Measurements from ENCODE around the gene URI1.
A peak's percentile ranks its signal among the peaks of the same experiment; 100 is the strongest.

The URI1 gene

DNA sequence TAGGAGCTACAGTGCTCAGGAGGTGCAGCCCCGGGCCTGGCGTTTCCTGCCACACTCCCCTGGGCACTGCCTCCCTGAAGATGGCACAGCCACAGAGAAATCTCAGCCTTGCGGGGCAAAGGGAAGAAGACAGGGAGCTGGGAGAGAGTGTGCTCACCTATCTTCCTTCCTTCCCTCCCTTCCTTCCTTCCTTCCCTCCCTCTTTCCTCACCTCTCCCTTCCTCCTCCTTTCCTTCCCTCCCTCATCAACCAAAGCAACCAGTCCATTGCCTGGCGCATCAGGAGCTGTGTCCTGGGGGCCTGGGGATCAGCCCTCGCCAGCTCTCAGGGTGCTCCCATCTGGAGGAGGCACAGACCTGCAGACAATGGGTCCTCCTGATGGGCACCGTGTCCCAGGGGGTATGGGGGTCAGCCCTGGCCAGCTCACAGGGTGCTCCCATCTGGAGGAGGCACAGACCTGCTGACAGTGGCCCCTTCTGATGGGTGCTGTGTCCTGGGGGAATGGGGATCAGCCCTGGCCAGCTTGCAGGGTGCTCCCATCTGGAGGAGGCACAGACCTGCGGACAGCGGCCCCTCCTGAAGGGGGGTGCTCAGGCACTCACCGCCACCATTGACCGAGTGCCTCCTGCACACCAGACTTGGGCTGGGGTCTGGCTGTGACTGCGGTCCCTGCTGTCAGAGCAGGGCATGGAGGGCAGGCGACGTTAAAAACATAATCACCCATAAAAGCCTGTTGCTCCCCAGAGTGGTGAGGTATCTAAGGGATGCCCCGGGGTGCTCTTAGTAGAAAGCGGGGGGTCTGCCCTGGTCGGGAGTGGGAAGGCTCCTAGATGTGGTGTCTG lies 120.2 kb downstream of the URI1 start:
- POLR2A ChIA-PET, result no interaction called here
- DNase-seq (ENCODE audit: extremely low spot score), result peak; percentile 7
- TF ChIP-seq SP1 (IDR thresholded peaks at IDR 0.05) (no peak), L3MBTL2 (conservative IDR thresholded peaks at IDR 0.05) (no peak), HDGF (IDR thresholded peaks at IDR 0.05; ENCODE audit: borderline replicate concordance) (no peak), NFRKB (IDR thresholded peaks at IDR 0.05) (no peak), SUZ12 (IDR thresholded peaks at IDR 0.05) (no peak), CTBP1 (IDR thresholded peaks at IDR 0.05; ENCODE audit: borderline replicate concordance) (no peak), FOXA1 (IDR thresholded peaks at IDR 0.05) (no peak), FOXK2 (IDR thresholded peaks at IDR 0.05) (no peak), ZNF384 (IDR thresholded peaks at IDR 0.05) (no peak), LEF1 (IDR thresholded peaks at IDR 0.05; ENCODE audit: borderline replicate concordance) (no peak), BHLHE40 (IDR thresholded peaks at IDR 0.05; ENCODE audit: borderline replicate concordance) (no peak), ARNT (IDR thresholded peaks at IDR 0.05) (no peak), FOXM1 (IDR thresholded peaks at IDR 0.05; ENCODE audit: borderline replicate concordance) (no peak)
- TF ChIP-seq, protein P1, sequence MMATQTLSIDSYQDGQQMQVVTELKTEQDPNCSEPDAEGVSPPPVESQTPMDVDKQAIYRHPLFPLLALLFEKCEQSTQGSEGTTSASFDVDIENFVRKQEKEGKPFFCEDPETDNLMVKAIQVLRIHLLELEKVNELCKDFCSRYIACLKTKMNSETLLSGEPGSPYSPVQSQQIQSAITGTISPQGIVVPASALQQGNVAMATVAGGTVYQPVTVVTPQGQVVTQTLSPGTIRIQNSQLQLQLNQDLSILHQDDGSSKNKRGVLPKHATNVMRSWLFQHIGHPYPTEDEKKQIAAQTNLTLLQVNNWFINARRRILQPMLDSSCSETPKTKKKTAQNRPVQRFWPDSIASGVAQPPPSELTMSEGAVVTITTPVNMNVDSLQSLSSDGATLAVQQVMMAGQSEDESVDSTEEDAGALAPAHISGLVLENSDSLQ (IDR thresholded peaks at IDR 0.05), result no peak
- CTCF ChIA-PET, result no interaction called here

DNA sequence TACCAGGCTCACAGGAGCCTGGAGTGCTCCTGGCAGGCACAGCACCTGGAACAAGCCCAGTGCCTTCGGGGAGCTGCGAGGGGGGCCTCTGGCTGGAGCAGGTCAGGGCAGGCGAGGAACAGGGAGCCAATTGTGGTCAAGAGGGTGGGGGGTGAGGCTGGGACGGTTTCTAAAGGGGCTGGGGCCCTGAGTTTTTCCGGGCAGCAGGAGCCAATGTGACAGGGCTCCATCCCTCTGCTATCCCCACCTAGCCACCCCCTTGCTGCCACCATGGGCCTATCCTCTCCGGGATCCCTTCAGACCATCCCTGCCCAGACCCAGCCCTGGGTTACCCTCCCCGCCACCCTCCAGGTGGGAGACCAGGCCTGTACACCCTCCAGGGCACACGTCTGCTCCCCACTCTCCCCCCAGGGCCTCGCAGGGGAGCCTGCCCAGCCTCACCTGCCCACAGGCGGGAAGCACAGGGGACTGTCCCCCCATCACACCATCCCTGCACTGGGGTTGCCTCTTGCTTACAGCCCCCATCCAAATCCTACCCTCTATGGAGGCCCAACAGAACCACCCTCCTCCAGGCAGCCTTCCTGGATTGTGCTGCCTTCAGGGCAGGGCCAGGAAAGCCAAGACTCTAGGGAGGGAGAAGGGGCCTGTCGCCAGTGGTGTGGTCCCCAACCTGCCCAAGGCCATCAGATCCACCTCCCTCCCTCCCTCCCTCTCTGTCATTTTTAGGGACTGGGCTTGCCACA lies 121.0 kb downstream of the URI1 start:
- DNase-seq (ENCODE audit: extremely low spot score), result no peak
- CTCF ChIA-PET, result no interaction called here
- TF ChIP-seq ZNF384 (IDR thresholded peaks at IDR 0.05) (no peak), ELF4 (IDR thresholded peaks at IDR 0.05) (no peak), BHLHE40 (IDR thresholded peaks at IDR 0.05; ENCODE audit: borderline replicate concordance) (no peak), CTBP1 (IDR thresholded peaks at IDR 0.05; ENCODE audit: borderline replicate concordance) (no peak), FOXA1 (IDR thresholded peaks at IDR 0.05) (no peak), NFRKB (IDR thresholded peaks at IDR 0.05) (no peak)
- TF ChIP-seq, protein P1 (IDR thresholded peaks at IDR 0.05), result no peak
- POLR2A ChIA-PET, result no interaction called here

DNA sequence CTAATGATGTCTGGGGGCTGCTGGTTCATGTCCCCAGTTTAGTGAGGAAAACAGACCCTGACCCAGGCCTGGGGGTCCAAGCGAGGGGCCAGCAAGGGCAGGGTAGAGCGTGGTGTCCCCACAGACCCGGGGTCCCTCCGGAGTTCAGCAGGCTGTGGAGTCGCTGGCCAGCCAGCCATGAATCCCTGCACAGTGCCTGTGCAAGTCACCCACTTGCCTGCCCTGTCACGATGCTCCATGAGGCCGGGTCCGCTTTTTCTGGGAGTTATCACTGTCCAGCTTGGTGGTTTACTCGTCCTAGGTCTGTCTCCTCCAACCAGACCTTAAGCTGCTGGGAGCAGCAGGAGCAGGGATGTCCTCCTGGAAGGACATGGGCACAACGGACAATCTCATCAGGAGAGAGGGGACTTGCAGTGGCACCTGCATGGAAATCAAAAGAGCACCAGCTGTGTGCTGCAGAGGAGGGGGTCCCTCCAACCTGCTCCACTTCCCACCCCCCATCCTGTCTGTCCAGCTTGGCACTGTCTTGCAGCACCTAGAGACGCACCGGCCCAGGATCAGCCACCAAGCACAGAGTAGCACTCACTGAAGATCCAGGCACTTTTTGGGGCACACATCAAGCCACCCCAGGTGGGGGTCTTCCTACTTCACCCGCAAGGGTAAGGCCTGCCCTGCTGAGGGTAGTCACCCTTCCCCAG lies 121.8 kb downstream of the URI1 start:
- TF ChIP-seq SUZ12 (IDR thresholded peaks at IDR 0.05) (no peak), L3MBTL2 (conservative IDR thresholded peaks at IDR 0.05) (no peak), FOXK2 (IDR thresholded peaks at IDR 0.05) (no peak), FOXA1 (IDR thresholded peaks at IDR 0.05) (no peak), SP1 (IDR thresholded peaks at IDR 0.05) (no peak), TARDBP (IDR thresholded peaks at IDR 0.05) (no peak)
- TF ChIP-seq, protein P1 (IDR thresholded peaks at IDR 0.05), result no peak
- DNase-seq (ENCODE audit: extremely low spot score), result no peak
- POLR2A ChIA-PET, result no interaction called here
- CTCF ChIA-PET, result no interaction called here

DNA sequence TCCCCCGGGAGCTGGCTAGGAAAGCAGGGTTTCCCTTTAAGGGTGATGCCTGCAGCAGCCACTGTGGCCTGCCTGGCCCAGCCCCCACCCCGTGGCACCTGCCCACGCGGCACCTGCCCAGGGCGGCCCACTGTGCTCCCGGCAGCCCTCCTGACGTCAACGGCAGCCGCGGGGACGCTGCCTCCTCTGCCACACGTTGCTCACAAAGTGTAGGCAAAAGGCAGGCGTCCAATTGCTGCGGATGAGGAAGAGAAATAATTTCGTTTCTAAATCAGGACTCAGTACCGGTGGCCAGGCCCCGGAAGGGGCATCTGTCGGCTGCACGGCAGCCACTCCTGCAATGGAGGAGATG lies 122.3 kb downstream of the URI1 start:
- DNase-seq (ENCODE audit: extremely low spot score), result no peak
- CTCF ChIA-PET, result no interaction called here
- POLR2A ChIA-PET, result no interaction called here
- TF ChIP-seq ELF4 (IDR thresholded peaks at IDR 0.05) (no peak), ARNT (IDR thresholded peaks at IDR 0.05) (no peak), FOXA1 (IDR thresholded peaks at IDR 0.05) (no peak), FOXM1 (IDR thresholded peaks at IDR 0.05; ENCODE audit: borderline replicate concordance) (no peak), TARDBP (IDR thresholded peaks at IDR 0.05) (no peak)
- TF ChIP-seq, protein P1 (IDR thresholded peaks at IDR 0.05), result no peak

DNA sequence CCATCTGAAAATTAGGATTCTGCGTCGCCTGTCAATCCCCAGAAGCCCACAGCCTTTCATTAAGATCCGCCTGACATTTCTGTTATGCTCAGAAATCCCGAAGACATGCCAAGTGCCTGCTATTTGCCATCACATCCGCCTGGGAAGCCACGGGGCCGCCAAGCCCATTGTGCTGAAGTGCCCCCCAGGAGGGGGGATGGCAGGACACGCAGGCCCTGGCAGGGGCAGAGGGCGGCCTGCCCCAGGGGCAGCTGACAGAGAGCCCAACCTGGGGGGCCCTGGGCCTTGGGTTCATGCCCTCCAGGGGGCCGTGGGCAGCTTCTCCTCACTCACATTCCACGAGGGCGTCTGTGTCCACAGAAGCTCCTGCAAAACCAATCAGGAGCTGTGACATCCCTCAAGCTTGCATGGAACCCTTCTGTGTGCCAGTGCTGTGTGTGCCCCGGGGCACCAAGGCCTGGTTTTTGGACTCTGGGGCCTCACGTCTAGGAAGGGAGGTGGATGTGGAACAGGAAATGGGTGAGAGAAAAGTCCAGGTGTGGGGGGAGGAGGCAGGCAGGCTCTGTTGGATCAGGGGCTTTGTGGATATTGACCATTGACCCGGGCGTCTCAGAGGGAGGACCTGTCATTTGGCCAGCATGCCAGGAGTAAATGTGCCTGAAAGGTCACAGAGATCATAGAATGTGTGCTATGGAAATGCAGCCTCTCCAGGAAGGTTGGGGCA lies 122.9 kb downstream of the URI1 start:
- ChIA-PET CTCF (no interaction called here), POLR2A (no interaction called here)
- TF ChIP-seq BHLHE40 (IDR thresholded peaks at IDR 0.05; ENCODE audit: borderline replicate concordance) (no peak), FOXM1 (IDR thresholded peaks at IDR 0.05; ENCODE audit: borderline replicate concordance) (no peak)

More for the DNA sequence above, 122.9 kb downstream of the URI1 start:
- DNase-seq (ENCODE audit: extremely low spot score), result no peak

All from HEK293T (cell line).